ENCODE measurements around the gene ASB16.

Gene ASB16

GRCh38 chr17:44218344-44219107, 48.0 kb downstream of the ASB16 start:
- Histone ChIP-seq H3K27ac (peak overlapping the region; percentile 98), H3K4me3 (peak overlapping the region; percentile 89)
- peak; percentile 85 for DNase-seq (ENCODE audit: low spot score)
- TF ChIP-seq CTCF (IDR thresholded peaks at IDR 0.05), result peak; percentile 16

- peak overlapping the region; percentile 98 for H3K27ac ChIP-seq
- H3K4me3 ChIP-seq, result peak overlapping the region; percentile 89
- DNase-seq (ENCODE audit: low spot score), result peak; percentile 80
- TF ChIP-seq CTCF (IDR thresholded peaks at IDR 0.05), result no peak
These were observed 48.7 kb downstream of the ASB16 start for GRCh38 chr17:44219108-44219615.

- Histone ChIP-seq H3K4me3 (peak within 1 kb of the TSS; percentile 89), H3K27ac (peak within 1 kb of the TSS; percentile 98)
- no peak for TF ChIP-seq CTCF (IDR thresholded peaks at IDR 0.05)
- no peak for DNase-seq (ENCODE audit: low spot score)
These were observed 49.2 kb downstream of the ASB16 start, which contains the start of gene UBTF for GRCh38 chr17:44219616-44220212. TSS of gene UBTF (minus strand) at chr17:44219675. CDS start at chr17:44218229, 1,446 bp downstream.

GRCh38 chr17:44220213-44221083, 49.9 kb downstream of the ASB16 start:
- H3K27ac ChIP-seq, result peak overlapping the region; percentile 98
- peak overlapping the region; percentile 89 for H3K4me3 ChIP-seq
- DNase-seq (ENCODE audit: low spot score), result no peak
- TF ChIP-seq CTCF (IDR thresholded peaks at IDR 0.05), result no peak

GRCh38 chr17:44221084-44221861, 50.8 kb downstream of the ASB16 start:
- H3K4me3 ChIP-seq, result peak overlapping the region; percentile 89
- TF ChIP-seq CTCF (IDR thresholded peaks at IDR 0.05), result no peak
- H3K27ac ChIP-seq, result peak overlapping the region; percentile 98
- peak; percentile 87 for DNase-seq (ENCODE audit: low spot score)

- Histone ChIP-seq H3K27ac (peak overlapping the region; percentile 98), H3K4me3 (peak overlapping the region; percentile 89)
- DNase-seq (ENCODE audit: low spot score), result no peak
- TF ChIP-seq CTCF (IDR thresholded peaks at IDR 0.05), result no peak
These were observed 51.3 kb downstream of the ASB16 start for GRCh38 chr17:44221862-44222111.

All from coronary artery (tissue), 2 donors.